ENCODE data around the gene DTWD2. TPM values are rescaled to one million over a fixed set of nuclear protein-coding genes. Genes with fewer than 3 reads are reported as not detected.
"Not testable (repeated sequence)": the region's sequence is repeated elsewhere in the genome, so short reads cannot be mapped to it uniquely, and the experiment has no call there.

DTWD2 gene
- total RNA-seq, 1 donor from 2014 or later = 4.0 TPM

GRCh38 chr5:119010206-119010605 is 21.9 kb upstream of the DTWD2 start:
- intact Hi-C loops (cut with micrococcal nuclease) = no loop called here
- no peaks in the 10 kb centered on the region for H3K27me3 Mint-ChIP-seq
- H3K27ac Mint-ChIP-seq = no peak overlapping the region
- no peak for DNase-seq
- POLR2A ChIA-PET = no interaction called here
- H3K4me3 Mint-ChIP-seq = no peak overlapping the region
- TF ChIP-seq CTCF (IDR thresholded peaks at IDR 0.05) = no peak
- CTCF ChIA-PET = no interaction called here
- H3K4me1 Mint-ChIP-seq = peaks cover 2% of the 10 kb centered on the region
- H3K36me3 Mint-ChIP-seq (ENCODE audit: low read depth) = no peaks in the 10 kb centered on the region
- ATAC-seq (ENCODE audit: low read depth) = no peak
- no peaks in the 10 kb centered on the region for H3K9me3 Mint-ChIP-seq

GRCh38 chr5:119009131-119009530 is 20.8 kb upstream of the DTWD2 start:
- no peak overlapping the region for H3K4me3 Mint-ChIP-seq
- DNase-seq (no peak), ATAC-seq (ENCODE audit: low read depth) (no peak)
- H3K4me1 Mint-ChIP-seq = no peaks in the 10 kb centered on the region
- H3K36me3 Mint-ChIP-seq (ENCODE audit: low read depth) = no peaks in the 10 kb centered on the region
- CTCF ChIA-PET = no interaction called here
- POLR2A ChIA-PET = no interaction called here
- no peak for TF ChIP-seq CTCF (IDR thresholded peaks at IDR 0.05)
- peak overlapping the region; percentile 12 for H3K27ac Mint-ChIP-seq
- no peaks in the 10 kb centered on the region for H3K27me3 Mint-ChIP-seq
- H3K9me3 Mint-ChIP-seq = no peaks in the 10 kb centered on the region
- intact Hi-C loops (cut with micrococcal nuclease) = no loop called here

- H3K4me1 Mint-ChIP-seq = no peaks in the 10 kb centered on the region
- peaks cover 24% of the 10 kb centered on the region for H3K9me3 Mint-ChIP-seq
- DNase-seq (no peak), ATAC-seq (ENCODE audit: low read depth) (no peak)
- no peak overlapping the region for H3K27ac Mint-ChIP-seq
- H3K4me3 Mint-ChIP-seq = no peak overlapping the region
- intact Hi-C loops (cut with micrococcal nuclease) = no loop called here
- H3K36me3 Mint-ChIP-seq (ENCODE audit: low read depth) = peaks cover 6% of the 10 kb centered on the region
- no peaks in the 10 kb centered on the region for H3K27me3 Mint-ChIP-seq
- no peak for TF ChIP-seq CTCF (IDR thresholded peaks at IDR 0.05)
- ChIA-PET POLR2A (no interaction called here), CTCF (interaction anchor here (0.8 kb wide), 1 partner anchor 12 kb away, joined by 3 read pairs; the partner anchor contains the start of gene DTWD2)
Measured at GRCh38 chr5:118999696-119000095, 11.3 kb upstream of the DTWD2 start.

- DNase-seq; ATAC-seq (ENCODE audit: low read depth); H3K27ac Mint-ChIP-seq; H3K4me1 Mint-ChIP-seq; H3K4me3 Mint-ChIP-seq; H3K36me3 Mint-ChIP-seq (ENCODE audit: low read depth); POLR2A ChIA-PET; intact Hi-C loops (cut with micrococcal nuclease); CTCF ChIA-PET; H3K27me3 Mint-ChIP-seq: not testable (repeated sequence)
- H3K9me3 Mint-ChIP-seq = peaks cover 24% of the 10 kb centered on the region
Measured at GRCh38 chr5:118998861-118999260, 10.5 kb upstream of the DTWD2 start.

GRCh38 chr5:118996098-118996497 is 7.8 kb upstream of the DTWD2 start:
- Mint-ChIP-seq H3K4me1 (no peaks in the 10 kb centered on the region), H3K4me3 (no peak overlapping the region), H3K27me3 (no peaks in the 10 kb centered on the region), H3K36me3 (ENCODE audit: low read depth) (peaks cover 6% of the 10 kb centered on the region), H3K27ac (no peak overlapping the region), H3K9me3 (peaks cover 24% of the 10 kb centered on the region)
- intact Hi-C loops (cut with micrococcal nuclease) = no loop called here
- DNase-seq (no peak), ATAC-seq (ENCODE audit: low read depth) (no peak)
- POLR2A ChIA-PET = no interaction called here
- no peak for TF ChIP-seq CTCF (IDR thresholded peaks at IDR 0.05)
- CTCF ChIA-PET = no interaction called here

- ChIA-PET CTCF (no interaction called here), POLR2A (no interaction called here)
- Mint-ChIP-seq H3K4me3 (no peak overlapping the region), H3K36me3 (ENCODE audit: low read depth) (peaks cover 1% of the 10 kb centered on the region), H3K27me3 (no peaks in the 10 kb centered on the region), H3K9me3 (peaks cover 19% of the 10 kb centered on the region), H3K4me1 (peaks cover 5% of the 10 kb centered on the region), H3K27ac (no peak overlapping the region)
- intact Hi-C loops (cut with micrococcal nuclease) = no loop called here
- DNase-seq (no peak), ATAC-seq (ENCODE audit: low read depth) (no peak)
- no peak for TF ChIP-seq CTCF (IDR thresholded peaks at IDR 0.05)
Measured at GRCh38 chr5:118994595-118994994, 6.2 kb upstream of the DTWD2 start.

GRCh38 chr5:118993118-118993517 is 4.8 kb upstream of the DTWD2 start:
- Mint-ChIP-seq H3K4me1 (peaks cover 17% of the 10 kb centered on the region), H3K9me3 (peaks cover 17% of the 10 kb centered on the region)
- intact Hi-C loops (cut with micrococcal nuclease); DNase-seq; H3K27ac Mint-ChIP-seq; H3K27me3 Mint-ChIP-seq; H3K4me3 Mint-ChIP-seq; CTCF ChIA-PET; POLR2A ChIA-PET; ATAC-seq (ENCODE audit: low read depth); H3K36me3 Mint-ChIP-seq (ENCODE audit: low read depth): not testable (repeated sequence)

GRCh38 chr5:118992055-118992454 is 3.7 kb upstream of the DTWD2 start:
- peaks cover 12% of the 10 kb centered on the region for H3K9me3 Mint-ChIP-seq
- ATAC-seq (ENCODE audit: low read depth); intact Hi-C loops (cut with micrococcal nuclease); H3K27ac Mint-ChIP-seq; POLR2A ChIA-PET; DNase-seq; H3K4me3 Mint-ChIP-seq; H3K36me3 Mint-ChIP-seq (ENCODE audit: low read depth); H3K27me3 Mint-ChIP-seq: not testable (repeated sequence)
- CTCF ChIA-PET = interaction anchor here (0.9 kb wide), 1 partner anchor 478 kb away, joined by 3 read pairs; no protein-coding TSS in a partner anchor
- peaks cover 25% of the 10 kb centered on the region for H3K4me1 Mint-ChIP-seq
